ENCODE measurements around the gene CYB5RL. TPM values are rescaled to one million over a fixed set of nuclear protein-coding genes. Genes with fewer than 3 reads are reported as not detected.

Gene CYB5RL
- total RNA-seq, 2 donors from 2014 or later, result 3.6 to 12.1 TPM

DNA sequence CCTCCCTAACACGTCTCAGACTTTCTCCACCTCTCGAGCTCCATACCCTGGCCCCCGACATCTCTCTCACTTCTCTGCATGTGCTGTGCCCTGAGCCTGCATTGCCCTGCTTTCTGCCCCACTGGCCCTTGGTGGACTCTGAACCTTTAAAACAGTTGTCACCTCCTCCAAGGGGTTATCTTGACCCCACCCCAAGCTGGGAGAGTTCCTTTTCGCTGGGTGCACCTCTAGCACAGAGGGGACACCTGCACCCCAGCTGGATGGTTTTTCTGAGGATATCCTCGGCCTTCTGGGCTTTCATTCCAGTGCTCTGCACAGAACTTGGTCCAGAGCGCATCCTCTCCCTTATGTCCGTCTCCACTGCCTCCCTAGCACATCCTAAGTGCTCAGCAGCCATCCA is 42.8 kb downstream of the CYB5RL start:
- Histone ChIP-seq H3K4me1 (no peaks in the 10 kb centered on the region), H3K27ac (no peak overlapping the region), H3K27me3 (no peaks in the 10 kb centered on the region), H3K9ac (ENCODE audit: low read depth in 2 of 2, low read length in 2 of 2) (no peak overlapping the region), H3K9me3 (no peaks in the 10 kb centered on the region), H3K4me3 (no peak overlapping the region), H3K36me3 (no peaks in the 10 kb centered on the region)
- no peak for DNase-seq
- TF ChIP-seq, protein P1, sequence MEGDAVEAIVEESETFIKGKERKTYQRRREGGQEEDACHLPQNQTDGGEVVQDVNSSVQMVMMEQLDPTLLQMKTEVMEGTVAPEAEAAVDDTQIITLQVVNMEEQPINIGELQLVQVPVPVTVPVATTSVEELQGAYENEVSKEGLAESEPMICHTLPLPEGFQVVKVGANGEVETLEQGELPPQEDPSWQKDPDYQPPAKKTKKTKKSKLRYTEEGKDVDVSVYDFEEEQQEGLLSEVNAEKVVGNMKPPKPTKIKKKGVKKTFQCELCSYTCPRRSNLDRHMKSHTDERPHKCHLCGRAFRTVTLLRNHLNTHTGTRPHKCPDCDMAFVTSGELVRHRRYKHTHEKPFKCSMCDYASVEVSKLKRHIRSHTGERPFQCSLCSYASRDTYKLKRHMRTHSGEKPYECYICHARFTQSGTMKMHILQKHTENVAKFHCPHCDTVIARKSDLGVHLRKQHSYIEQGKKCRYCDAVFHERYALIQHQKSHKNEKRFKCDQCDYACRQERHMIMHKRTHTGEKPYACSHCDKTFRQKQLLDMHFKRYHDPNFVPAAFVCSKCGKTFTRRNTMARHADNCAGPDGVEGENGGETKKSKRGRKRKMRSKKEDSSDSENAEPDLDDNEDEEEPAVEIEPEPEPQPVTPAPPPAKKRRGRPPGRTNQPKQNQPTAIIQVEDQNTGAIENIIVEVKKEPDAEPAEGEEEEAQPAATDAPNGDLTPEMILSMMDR (IDR thresholded peaks at IDR 0.05), result no peak
- intact Hi-C loops (cut with DNase I), result no loop called here

DNA sequence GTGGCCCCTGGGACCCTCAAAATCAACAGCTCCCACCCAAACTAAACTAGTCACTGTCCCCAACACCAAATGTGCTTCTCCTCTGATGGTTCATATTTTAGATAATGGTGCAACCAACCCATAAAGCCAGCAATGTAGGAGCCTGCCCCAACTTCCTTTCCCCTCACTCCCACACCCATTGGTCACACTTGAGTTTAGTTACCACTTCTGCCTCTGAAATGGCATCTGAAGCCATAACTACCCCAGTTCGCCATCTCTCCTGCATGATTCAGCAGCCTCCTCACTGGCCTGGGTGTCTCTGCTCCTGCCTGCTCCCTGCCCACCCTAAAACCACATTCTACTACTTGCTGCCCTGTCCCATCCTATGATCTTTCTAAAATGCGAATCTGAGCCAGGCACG is 43.6 kb downstream of the CYB5RL start:
- DNase-seq, result no peak
- Histone ChIP-seq H3K4me3 (no peak overlapping the region), H3K9me3 (no peaks in the 10 kb centered on the region)

DNA sequence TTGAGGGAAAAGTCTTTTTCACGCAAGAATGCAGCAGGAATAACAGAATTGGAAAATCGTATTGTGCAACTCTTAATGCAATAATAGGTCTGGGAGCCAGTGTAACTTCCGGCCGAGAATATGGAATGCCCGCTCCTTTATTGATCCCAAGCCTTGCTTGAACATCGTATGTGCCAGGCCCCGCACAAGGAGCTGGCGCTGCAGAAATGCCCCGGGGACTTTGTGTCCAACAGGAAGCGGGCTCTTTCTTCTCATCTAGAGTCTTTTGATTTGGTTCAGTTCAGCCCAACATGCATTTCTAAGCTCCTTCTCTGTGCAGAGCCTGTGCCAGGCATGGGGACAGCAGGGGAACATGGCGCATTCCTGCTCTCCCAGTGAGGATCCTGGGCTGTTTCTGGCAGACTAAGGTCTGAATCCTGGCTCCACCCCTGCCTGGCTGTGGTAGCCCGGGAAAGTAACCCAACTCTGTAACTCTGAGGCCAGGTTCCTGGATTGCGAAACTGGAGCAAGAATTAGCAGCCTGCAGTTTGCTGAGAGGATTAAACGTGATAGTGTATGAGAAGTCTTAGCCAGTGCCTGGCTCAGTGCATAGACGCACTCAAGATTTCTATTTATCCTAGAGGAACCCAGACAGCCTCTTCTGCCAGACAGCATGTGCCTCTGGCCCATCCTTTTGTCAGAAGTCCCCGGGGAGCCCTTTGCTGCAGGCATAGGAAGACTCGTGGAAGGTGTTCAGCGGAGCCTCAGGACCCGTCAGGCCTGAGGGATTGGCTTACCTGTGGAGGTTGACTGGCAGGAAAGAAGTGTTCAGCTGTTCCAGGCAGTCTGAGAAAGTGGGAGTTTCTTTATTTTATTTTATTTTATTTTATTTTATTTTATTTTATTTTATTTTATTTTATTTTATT is 46.0 kb downstream of the CYB5RL start:
- H3K9me3 ChIP-seq, result no peaks in the 10 kb centered on the region
- H3K27ac ChIP-seq, result no peak overlapping the region
- no peak overlapping the region for H3K4me3 ChIP-seq
- no peaks in the 10 kb centered on the region for H3K4me1 ChIP-seq
- peak; percentile 79 for DNase-seq
- no peaks in the 10 kb centered on the region for H3K27me3 ChIP-seq
- intact Hi-C loops (cut with DNase I), result no loop called here
- H3K9ac ChIP-seq (ENCODE audit: low read depth in 2 of 2, low read length in 2 of 2), result no peak overlapping the region
- H3K36me3 ChIP-seq, result no peaks in the 10 kb centered on the region
- TF ChIP-seq, protein P1 (IDR thresholded peaks at IDR 0.05), result no peak

More for the DNA sequence above, 43.6 kb downstream of the CYB5RL start:
- no peaks in the 10 kb centered on the region for H3K4me1 ChIP-seq
- no peaks in the 10 kb centered on the region for H3K36me3 ChIP-seq
- no peak overlapping the region for H3K9ac ChIP-seq (ENCODE audit: low read depth in 2 of 2, low read length in 2 of 2)
- no peak overlapping the region for H3K27ac ChIP-seq
- intact Hi-C loops (cut with DNase I), result no loop called here
- TF ChIP-seq, protein P1 (IDR thresholded peaks at IDR 0.05), result no peak
- H3K27me3 ChIP-seq, result no peaks in the 10 kb centered on the region

DNA sequence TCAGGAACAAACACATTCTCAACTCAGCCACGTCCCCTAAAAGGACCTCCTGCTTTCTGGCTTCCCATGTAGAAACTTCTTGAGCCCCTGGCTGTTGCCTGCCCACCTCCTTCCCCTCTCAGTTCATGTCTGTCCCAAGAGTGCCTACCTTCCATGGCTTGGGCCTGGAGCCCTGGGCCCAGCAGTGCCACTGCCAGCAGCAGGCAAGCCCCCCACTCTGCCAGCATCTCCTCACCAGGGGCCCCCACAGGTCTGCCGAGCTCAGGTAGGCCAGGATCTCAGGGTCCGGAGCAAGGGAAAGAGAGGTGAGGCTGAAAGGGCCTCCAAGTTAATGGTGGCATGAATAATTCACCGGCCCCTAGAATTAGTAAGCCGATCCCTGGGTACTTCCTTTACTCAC is 47.1 kb downstream of the CYB5RL start, which contains the start of gene CDCP2:
TSS of gene CDCP2 (minus strand) at position 305 of the 400 bp plus-strand sequence. CDS start at position 227, 78 bp downstream.
- Histone ChIP-seq H3K36me3 (no peaks in the 10 kb centered on the region), H3K4me1 (no peaks in the 10 kb centered on the region), H3K9me3 (no peaks in the 10 kb centered on the region), H3K4me3 (no peak within 1 kb of the TSS), H3K27me3 (no peaks in the 10 kb centered on the region), H3K9ac (ENCODE audit: low read depth in 2 of 2, low read length in 2 of 2) (no peak within 1 kb of the TSS), H3K27ac (no peak within 1 kb of the TSS)
- no peak for DNase-seq
- TF ChIP-seq, protein P1 (IDR thresholded peaks at IDR 0.05), result no peak
- intact Hi-C loops (cut with DNase I), result no loop called here

DNA sequence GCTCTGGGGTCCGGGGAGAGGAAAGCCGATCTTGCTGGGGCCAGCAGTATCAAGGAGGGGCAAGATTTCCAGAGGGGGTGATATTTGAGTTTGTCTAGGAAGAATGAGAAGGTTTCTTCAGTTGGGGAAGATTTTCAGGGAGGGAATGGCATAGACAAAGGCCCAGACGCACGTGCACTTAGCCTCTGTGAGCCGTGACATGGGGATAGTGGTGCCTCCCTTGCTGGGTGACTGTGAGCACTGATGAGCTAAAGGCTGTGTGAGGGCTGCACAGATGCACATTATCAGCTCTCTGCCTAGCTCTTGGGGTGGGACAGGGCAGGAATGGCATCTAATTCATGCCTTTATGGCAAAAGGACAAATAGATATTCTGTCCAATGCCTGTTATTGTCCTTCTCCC is 48.8 kb downstream of the CYB5RL start:
- H3K36me3 ChIP-seq, result no peaks in the 10 kb centered on the region
- no peak overlapping the region for H3K9ac ChIP-seq (ENCODE audit: low read depth in 2 of 2, low read length in 2 of 2)
- H3K4me1 ChIP-seq, result no peaks in the 10 kb centered on the region
- intact Hi-C loops (cut with DNase I), result no loop called here
- no peaks in the 10 kb centered on the region for H3K9me3 ChIP-seq
- TF ChIP-seq, protein P1 (IDR thresholded peaks at IDR 0.05), result no peak
- no peaks in the 10 kb centered on the region for H3K27me3 ChIP-seq
- H3K27ac ChIP-seq, result no peak overlapping the region
- no peak for DNase-seq
- H3K4me3 ChIP-seq, result no peak overlapping the region

Other genes starting within 250 kb of the CYB5RL start
- gene LDLRAD1, start 181.8 kb downstream of the CYB5RL start, total RNA-seq, result under 1 TPM in 1 of 2 donors, not detected in 1; 0.24 TPM
- gene TMEM59, start 146.8 kb downstream of the CYB5RL start, total RNA-seq, result 100 to 1,000 TPM; 470 to 887 TPM
- gene TCEANC2, start 146.4 kb downstream of the CYB5RL start, total RNA-seq, result 1 to 10 TPM; 4.4 to 5.9 TPM
- gene CDCP2, start 47.0 kb downstream of the CYB5RL start, total RNA-seq, result under 1 TPM in 1 of 2 donors, not detected in 1; 0.10 TPM
- 100 to 1,000 TPM in 1 of 2 donors, 10 to 100 TPM in 1; 76.7 to 157 TPM for gene MRPL37, start 137 bp upstream of the CYB5RL start, total RNA-seq
- 10 to 100 TPM; 63.8 to 76.5 TPM for gene SSBP3, start 206.4 kb upstream of the CYB5RL start, total RNA-seq

Measured in colonic mucosa (tissue), 4 donors.